Measurements from ENCODE around the gene SLC6A1. TPM values are rescaled to one million over a fixed set of nuclear protein-coding genes. Genes with fewer than 3 reads are reported as not detected.

Gene SLC6A1
- total RNA-seq, 1 experiment from 2014 or later, result not detected

- H2AK5ac ChIP-seq (ENCODE audit: insufficient read length, low read length), result no peak overlapping the region
- Mint-ChIP-seq H3K4me1 (peaks cover 0 to 5% of the 10 kb centered on the region in 2 experiments; a peak in 1 of 4 replicates), H3K27ac (no peak overlapping the region), H3K27me3 (ENCODE audit: low read depth) (peaks cover 15% of the 10 kb centered on the region), H3K4me3 (no peak overlapping the region), H3K36me3 (ENCODE audit: insufficient read depth in 1 of 3, low read depth in 3 of 3) (no peaks in the 10 kb centered on the region), H3K9me3 (no peaks in the 10 kb centered on the region)
- H3K27ac ChIP-seq (ENCODE audit: insufficient read length, low read depth, low read length), result no peak overlapping the region
- WGBS (ENCODE audit: extremely low coverage, insufficient read length, low lambda C conversion rate), result no CpG with 5 or more reads among the region's 11 CpGs
- H3K4me2 ChIP-seq (ENCODE audit: insufficient read depth, insufficient read length, low read length), result no peak overlapping the region
- H4K5ac ChIP-seq (ENCODE audit: insufficient read length, low read depth, low read length), result no peak overlapping the region
- no peak overlapping the region for H3T11ph ChIP-seq (ENCODE audit: low read length)
- no peak for TF ChIP-seq CTCF (conservative IDR thresholded peaks at IDR 0.05)
- no peak overlapping the region for H2BK20ac ChIP-seq (ENCODE audit: low read depth, low read length, poor library complexity, severe bottlenecking)
- H2AFZ ChIP-seq (ENCODE audit: low read length), result no peak overlapping the region
- no peak overlapping the region for H2BK15ac ChIP-seq (ENCODE audit: low read depth, low read length)
- H2BK5ac ChIP-seq (ENCODE audit: insufficient read length, low read length), result no peak overlapping the region
- no peak overlapping the region for H3K14ac ChIP-seq (ENCODE audit: insufficient read depth, low read length)
- no peak overlapping the region for H4K8ac ChIP-seq (replicated peaks; ENCODE audit: insufficient read length, low read depth, low read length)
- H3K79me2 ChIP-seq (ENCODE audit: insufficient read depth, low read length), result no peaks in the 10 kb centered on the region
- DNase-seq, result no peak
- H3K23ac ChIP-seq (ENCODE audit: insufficient read length, low read depth, low read length), result no peak overlapping the region
- no peaks in the 10 kb centered on the region for H3K79me1 ChIP-seq (ENCODE audit: insufficient read depth, low read depth, low read length, poor library complexity, severe bottlenecking)
- H2BK120ac ChIP-seq (ENCODE audit: low read depth, low read length, poor library complexity, severe bottlenecking), result no peak overlapping the region
- no peak overlapping the region for H3K9ac ChIP-seq (ENCODE audit: extremely low read depth, insufficient read length, low read length)
- H3K27me3 ChIP-seq (ENCODE audit: insufficient read depth, low read length), result no peaks in the 10 kb centered on the region
- no peak overlapping the region for H3K56ac ChIP-seq (ENCODE audit: insufficient read length, low read depth, low read length)
- H2BK12ac ChIP-seq (ENCODE audit: insufficient read length, low read depth, low read length), result no peak overlapping the region
- H3K23me2 ChIP-seq (ENCODE audit: insufficient read length, low read depth, low read length, poor library complexity, severe bottlenecking), result no peaks in the 10 kb centered on the region
- no peaks in the 10 kb centered on the region for H4K20me1 ChIP-seq (ENCODE audit: control insufficient read depth, insufficient read depth, insufficient read length)
- H3K18ac ChIP-seq (ENCODE audit: insufficient read length, low read depth, low read length), result no peak overlapping the region
- no peaks in the 10 kb centered on the region for H3K4me1 ChIP-seq (ENCODE audit: insufficient read depth, low read length)
- H3K4ac ChIP-seq (ENCODE audit: low read depth, low read length), result no peak overlapping the region
- no peaks in the 10 kb centered on the region for H3K9me3 ChIP-seq (ENCODE audit: control insufficient read depth, low read depth, low read length)
- no peak overlapping the region for H4K91ac ChIP-seq (ENCODE audit: insufficient read length, low read depth, low read length)
Observed at GRCh38 chr3:11037976-11038375, 45.4 kb downstream of the SLC6A1 start.
